Activated T-cell treated with anti-CD3 and anti-CD28 coated beads, Interleukin-2, amount 50 U/mL, for 72 hours (primary cell): ENCODE results near the gene CDIPT. TPM values are rescaled to one million over a fixed set of nuclear protein-coding genes. Genes with fewer than 3 reads are reported as not detected.

ENCODE experiments used
- total RNA-seq, 2 donors: library from RNA; stranded (reverse); gene quantifications; one replicate each; pipeline ENCODE4 v1.2.3, GENCODE V29; 2022

The CDIPT gene
- total RNA-seq, 2 donors from 2014 or later, result 48.7 to 56.0 TPM

Other genes starting within 250 kb of the CDIPT start
- 10 to 100 TPM; 77.4 to 84.4 TPM for gene SPN, start 200.0 kb downstream of the CDIPT start, total RNA-seq
- gene QPRT, start 184.0 kb downstream of the CDIPT start, total RNA-seq, result 1 to 10 TPM; 4.5 to 5.6 TPM
- gene C16orf54, start 117.2 kb downstream of the CDIPT start, total RNA-seq, result 10 to 100 TPM; 23.7 to 25.9 TPM
- gene ZG16, start 85.0 kb downstream of the CDIPT start, total RNA-seq, result not detected
- gene KIF22, start 72.5 kb downstream of the CDIPT start, total RNA-seq, result 100 to 1,000 TPM; 153 to 180 TPM
- 100 to 1,000 TPM; 266 to 329 TPM for gene MAZ, start 56.7 kb downstream of the CDIPT start, total RNA-seq
- 1 to 10 TPM; 2.4 to 2.8 TPM for gene PRRT2, start 51.0 kb downstream of the CDIPT start, total RNA-seq
- gene PAGR1, start 47.1 kb downstream of the CDIPT start, total RNA-seq, result 10 to 100 TPM; 14.8 to 17.8 TPM
- gene MVP, start 42.8 kb downstream of the CDIPT start, total RNA-seq, result 100 to 1,000 TPM; 148 to 161 TPM
- gene SEZ6L2, start 36.3 kb upstream of the CDIPT start, total RNA-seq, result under 1 TPM; 0.31 to 0.44 TPM
- gene ASPHD1, start 37.3 kb upstream of the CDIPT start, total RNA-seq, result under 1 TPM; 0.82 to 0.93 TPM
- gene KCTD13, start 63.0 kb upstream of the CDIPT start, total RNA-seq, result 10 to 100 TPM; 45.3 to 46.8 TPM
- 10 to 100 TPM; 84.5 to 84.7 TPM for gene TMEM219, start 98.9 kb upstream of the CDIPT start, total RNA-seq
- gene TAOK2, start 110.6 kb upstream of the CDIPT start, total RNA-seq, result 10 to 100 TPM; 31.1 to 35.0 TPM
- 10 to 100 TPM; 38.8 to 45.8 TPM for gene HIRIP3, start 132.4 kb upstream of the CDIPT start, total RNA-seq
- 100 to 1,000 TPM in 1 of 2 donors, 10 to 100 TPM in 1; 98.5 to 116 TPM for gene INO80E, start 133.0 kb upstream of the CDIPT start, total RNA-seq
- gene DOC2A, start 147.8 kb upstream of the CDIPT start, total RNA-seq, result under 1 TPM in 1 of 2 donors, not detected in 1; 0.43 TPM
- gene C16orf92, start 160.0 kb upstream of the CDIPT start, total RNA-seq, result not detected
- 1 to 10 TPM; 4.5 to 6.9 TPM for gene TLCD3B, start 168.0 kb upstream of the CDIPT start, total RNA-seq
- gene ALDOA, start 202.5 kb upstream of the CDIPT start, total RNA-seq, result 100 to 1,000 TPM; 857 to 918 TPM
- gene PPP4C, start 212.8 kb upstream of the CDIPT start, total RNA-seq, result 100 to 1,000 TPM; 114 to 124 TPM
- 1 to 10 TPM; 4.2 to 5.8 TPM for gene TBX6, start 228.7 kb upstream of the CDIPT start, total RNA-seq
- 10 to 100 TPM; 60.2 to 77.8 TPM for gene YPEL3, start 233.0 kb upstream of the CDIPT start, total RNA-seq